HepG2 (cell line): ENCODE results near the gene SIVA1. TPM values are rescaled to one million over a fixed set of nuclear protein-coding genes. Genes with fewer than 3 reads are reported as not detected.

Source experiments
- ASH2L ChIP-seq: fragments of 300-600, 200-600 bp; sonication (generic); IDR thresholded peaks from 2 replicates; pipeline ENCODE4 v1.7.0; 2017; ENCODE audit warnings: low read depth, mild to moderate bottlenecking, moderate library complexity, mixed read lengths, low read length; ENCODE audit not compliant: insufficient read length
- DMAP1 ChIP-seq: IDR thresholded peaks from 2 replicates; pipeline ENCODE4 v1.6.1; 2016
- IRF2 ChIP-seq: IDR thresholded peaks from 2 replicates; pipeline ENCODE4 v1.6.1; 2018; ENCODE audit warnings: missing genetic modification reagents, missing compliant biosample characterization
- MAFK ChIP-seq, 2 experiments: IDR thresholded peaks in 1 of 2; conservative IDR thresholded peaks in 1 of 2; 2 replicates each; pipeline ENCODE4 v1.6.1; 2011; ENCODE audit warnings: improper control_type of control experiment in 2 of 2, low read length in 2 of 2
- NCOA2 ChIP-seq: sonication (generic); formaldehyde crosslinking; IDR thresholded peaks from 2 replicates; pipeline ENCODE4 v1.8.0; 2022; ENCODE audit warnings: inconsistent platforms
- NFYC ChIP-seq: IDR thresholded peaks from 2 replicates; pipeline ENCODE4 v1.6.1; 2016; ENCODE audit warnings: missing genetic modification reagents, missing compliant biosample characterization
- SETDB1 ChIP-seq: sonication (generic); formaldehyde crosslinking; IDR thresholded peaks from 2 replicates; pipeline ENCODE4 v1.5.1; 2020; ENCODE audit warnings: missing genetic modification reagents, mild to moderate bottlenecking, borderline replicate concordance
- TCF7L2 ChIP-seq: IDR thresholded peaks from 2 replicates; pipeline ENCODE4 v1.6.1; 2011; ENCODE audit warnings: mild to moderate bottlenecking, low read depth, low read length, moderate library complexity
- THRA ChIP-seq: sonication (generic); formaldehyde crosslinking; IDR thresholded peaks from 2 replicates; pipeline ENCODE4 v1.4.0; 2020; ENCODE audit warnings: missing genetic modification reagents, borderline replicate concordance
- YEATS2 ChIP-seq: sonication (generic); formaldehyde crosslinking; IDR thresholded peaks from 2 replicates; pipeline ENCODE4 v1.4.0; 2020; ENCODE audit warnings: missing genetic modification reagents, borderline replicate concordance
- ZBTB20 ChIP-seq: sonication (generic); formaldehyde crosslinking; IDR thresholded peaks from 2 replicates; pipeline ENCODE4 v1.8.1; 2023; ENCODE audit warnings: missing genetic modification reagents, low read depth, mild to moderate bottlenecking, borderline replicate concordance
- ZBTB43 ChIP-seq: sonication (generic); formaldehyde crosslinking; conservative IDR thresholded peaks from 2 replicates; pipeline ENCODE4 v1.4.0; 2020; ENCODE audit warnings: missing genetic modification reagents
- ZFP1 ChIP-seq: IDR thresholded peaks from 2 replicates; pipeline ENCODE4 v1.6.1; 2016
- ZNF24 ChIP-seq: fragments of 450-650 bp; IDR thresholded peaks from 2 replicates; pipeline ENCODE4 v1.6.1; 2017; ENCODE audit warnings: antibody characterized with exemption, mild to moderate bottlenecking
- ZNF503 ChIP-seq: sonication (generic); formaldehyde crosslinking; IDR thresholded peaks from 2 replicates; pipeline ENCODE4 v1.4.0; 2020; ENCODE audit warnings: missing genetic modification reagents
- ZNF574 ChIP-seq: sonication (generic); formaldehyde crosslinking; IDR thresholded peaks from 2 replicates; pipeline ENCODE4 v1.4.0; 2020; ENCODE audit warnings: missing genetic modification reagents
- ZNF737 ChIP-seq: sonication (generic); formaldehyde crosslinking; IDR thresholded peaks from 2 replicates; pipeline ENCODE4 v1.5.0; 2020; ENCODE audit warnings: missing genetic modification reagents, mild to moderate bottlenecking, borderline replicate concordance
- polyA plus RNA-seq, 8 experiments: library from polyadenylated mRNA; depleted of rRNA in 3 of 8; stranded (reverse) in 7 of 8; unstranded in 1 of 8; fragments of >200 nt; fragmentation: Illumina TruSeq in 4 of 8; extraction: Trizol in 4 of 8; gene quantifications; 2 replicates each; pipeline versions ENCODE4 v1.2.1 to v1.2.3, GENCODE V29; 2011 to 2016; ENCODE audit warnings: low read depth in 4 of 8, missing spikeins in 1 of 8, mixed read lengths in 1 of 8; ENCODE audit not compliant: insufficient read depth in 1 of 8
- total RNA-seq, 5 experiments: library from RNA; depleted of rRNA; stranded (reverse); fragments of >200 nt; fragmentation: Illumina TruSeq; extraction: Trizol; gene quantifications; 2 replicates each; pipeline ENCODE4 v1.2.3, GENCODE V29; 2016; ENCODE audit warnings: low read depth in 1 of 5
- TF ChIP-seq, protein P1 (sequence below): sonication (generic); formaldehyde crosslinking; IDR thresholded peaks from 2 replicates; pipeline ENCODE4 v1.5.1; 2020; ENCODE audit warnings: mild to moderate bottlenecking, moderate library complexity, missing genetic modification reagents
- TF ChIP-seq, protein P2 (sequence below): IDR thresholded peaks from 2 replicates; pipeline ENCODE4 v1.6.1; 2012; ENCODE audit warnings: inconsistent platforms

The SIVA1 gene
- total and polyA plus RNA-seq, 2 of the 13 experiments (the other 11 are each of a cell fraction or from before 2014, with no cell fraction given) = 123 to 186 TPM

- peak; percentile 71 for TF ChIP-seq ZNF574 (CRISPR knock-in tag)
- TF ChIP-seq ZNF737 (CRISPR knock-in tag) = no peak
- peak; percentile 60; the same call in 1 of the 2 replicates for TF ChIP-seq IRF2 (CRISPR knock-in tag)
- TF ChIP-seq YEATS2 (CRISPR knock-in tag) = peak; percentile 76; the same call in 1 of the 2 replicates
- TF ChIP-seq DMAP1 (CRISPR knock-in tag) = peak; percentile 74; the same call in 1 of the 2 replicates
- peak; percentile 93 for TF ChIP-seq NFYC (CRISPR knock-in tag)
- TF ChIP-seq ZNF24 = no peak
- TF ChIP-seq ZFP1 (CRISPR knock-in tag) = peak; percentile 85; the same call in 1 of the 2 replicates
- peak; percentile 96 to 98 for TF ChIP-seq MAFK (conservative IDR thresholded peaks at IDR 0.05 in 1 of 2, IDR thresholded peaks at IDR 0.05 in 1 of 2; ENCODE audit: low read length in 2 of 2)
- TF ChIP-seq, protein P1, sequence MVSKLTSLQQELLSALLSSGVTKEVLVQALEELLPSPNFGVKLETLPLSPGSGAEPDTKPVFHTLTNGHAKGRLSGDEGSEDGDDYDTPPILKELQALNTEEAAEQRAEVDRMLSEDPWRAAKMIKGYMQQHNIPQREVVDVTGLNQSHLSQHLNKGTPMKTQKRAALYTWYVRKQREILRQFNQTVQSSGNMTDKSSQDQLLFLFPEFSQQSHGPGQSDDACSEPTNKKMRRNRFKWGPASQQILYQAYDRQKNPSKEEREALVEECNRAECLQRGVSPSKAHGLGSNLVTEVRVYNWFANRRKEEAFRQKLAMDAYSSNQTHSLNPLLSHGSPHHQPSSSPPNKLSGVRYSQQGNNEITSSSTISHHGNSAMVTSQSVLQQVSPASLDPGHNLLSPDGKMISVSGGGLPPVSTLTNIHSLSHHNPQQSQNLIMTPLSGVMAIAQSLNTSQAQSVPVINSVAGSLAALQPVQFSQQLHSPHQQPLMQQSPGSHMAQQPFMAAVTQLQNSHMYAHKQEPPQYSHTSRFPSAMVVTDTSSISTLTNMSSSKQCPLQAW (CRISPR knock-in tag) = peak; percentile 50
- TF ChIP-seq ZBTB43 (CRISPR knock-in tag) = peak; percentile 44; the same call in 1 of the 2 replicates
- TF ChIP-seq TCF7L2 = no peak
- no peak for TF ChIP-seq SETDB1
- 0 out of 2 replicates have a peak, but pooled peaks have one; percentile 32 for TF ChIP-seq NCOA2
- 0 out of 2 replicates have a peak, but pooled peaks have one; percentile 6 for TF ChIP-seq THRA
- peak; percentile 13; the same call in 1 of the 2 replicates for TF ChIP-seq ZBTB20 (CRISPR knock-in tag)
- TF ChIP-seq ZNF503 (CRISPR knock-in tag) = no peak
- peak; percentile 79 for TF ChIP-seq ASH2L
- TF ChIP-seq, protein P2, sequence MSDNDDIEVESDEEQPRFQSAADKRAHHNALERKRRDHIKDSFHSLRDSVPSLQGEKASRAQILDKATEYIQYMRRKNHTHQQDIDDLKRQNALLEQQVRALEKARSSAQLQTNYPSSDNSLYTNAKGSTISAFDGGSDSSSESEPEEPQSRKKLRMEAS = peak; percentile 43; the same call in 1 of the 2 replicates
These were observed 14.1 kb downstream of the SIVA1 start (continued) for GRCh38 chr14:104766863-104767633.
